Loucy (cell line): ENCODE results near the gene MINDY4.

ENCODE experiments used
- H2AFZ ChIP-seq: fragments of 200-600 bp; sonication (generic); 2 replicates; pipeline ENCODE4 v1.6.0; 2016; ENCODE audit warnings: antibody characterized with exemption, mild to moderate bottlenecking, low read length, moderate library complexity
- H3F3A ChIP-seq: fragments of 200-600 bp; 2 replicates; pipeline ENCODE4 v1.6.0; 2016; ENCODE audit warnings: antibody characterized with exemption, low read depth, mild to moderate bottlenecking
- H3K27me3 ChIP-seq: fragments of 200-600 bp; sonication (generic); 2 replicates; pipeline ENCODE4 v1.6.1; 2014; ENCODE audit warnings: low read length, mild to moderate bottlenecking; ENCODE audit not compliant: insufficient read depth, poor library complexity, severe bottlenecking
- H3K36me3 ChIP-seq: fragments of 200-600 bp; sonication (generic); 2 replicates; pipeline ENCODE4 v1.6.1; 2016; ENCODE audit warnings: low read length; ENCODE audit not compliant: insufficient read depth
- H3K4me1 ChIP-seq: fragments of 200-600 bp; sonication (generic); 2 replicates; pipeline ENCODE4 v1.5.1; 2014; ENCODE audit warnings: low read length, mild to moderate bottlenecking; ENCODE audit not compliant: insufficient read depth, poor library complexity, severe bottlenecking
- H3K4me2 ChIP-seq: fragments of 200-600 bp; sonication (generic); 2 replicates; pipeline ENCODE4 v1.6.0; 2014; ENCODE audit warnings: antibody characterized with exemption, low read length, low read depth, mild to moderate bottlenecking; ENCODE audit not compliant: poor library complexity, severe bottlenecking
- H3K4me3 ChIP-seq: fragments of 200-600 bp; sonication (generic); 2 replicates; pipeline ENCODE4 v1.5.1; 2014; ENCODE audit warnings: low read length, mild to moderate bottlenecking, mixed read lengths; ENCODE audit not compliant: poor library complexity, severe bottlenecking
- H3K79me2 ChIP-seq: fragments of 200-600 bp; sonication (generic); 2 replicates; pipeline ENCODE4 v1.6.1; 2014; ENCODE audit warnings: low read length; ENCODE audit not compliant: insufficient read depth
- H3K9ac ChIP-seq: fragments of 200-600 bp; sonication (generic); 2 replicates; pipeline ENCODE4 v1.6.0; 2014; ENCODE audit warnings: mild to moderate bottlenecking, low read depth, low read length, moderate library complexity; ENCODE audit not compliant: poor library complexity, severe bottlenecking
- H3K9me2 ChIP-seq: fragments of 200-600 bp; sonication (generic); replicated peaks from 2 replicates; pipeline ENCODE4 v1.6.1; 2016; ENCODE audit warnings: low read depth, low read length, mixed read lengths
- H3K9me3 ChIP-seq: fragments of 200-600 bp; sonication (generic); 2 replicates; pipeline ENCODE4 v1.6.1; 2014; ENCODE audit warnings: mild to moderate bottlenecking, antibody characterized with exemption, low read length, low read depth; ENCODE audit not compliant: insufficient read depth
- H4K20me1 ChIP-seq: fragments of 200-600 bp; sonication (generic); 2 replicates; pipeline ENCODE4 v1.6.0; 2014; ENCODE audit warnings: antibody characterized with exemption, low read length, mild to moderate bottlenecking; ENCODE audit not compliant: insufficient read depth, poor library complexity, severe bottlenecking
- CTCF ChIP-seq: fragments of 200-600 bp; sonication (generic); conservative IDR thresholded peaks from 2 replicates; pipeline ENCODE4 v1.5.1; 2014; ENCODE audit warnings: mild to moderate bottlenecking, antibody characterized with exemption, low read length
- EZH2phosphoT487 ChIP-seq: fragments of 200-600 bp; IDR thresholded peaks from 2 replicates; pipeline ENCODE4 v1.6.1; 2018; ENCODE audit warnings: antibody characterized with exemption, mild to moderate bottlenecking, moderate library complexity, borderline replicate concordance

Gene MINDY4

GRCh38 chr7:30728591-30729100, 42.6 kb upstream of the MINDY4 start:
- Histone ChIP-seq H3F3A (no peaks in the 10 kb centered on the region), H3K9me2 (no peaks in the 10 kb centered on the region), H3K4me2 (no peak overlapping the region), H3K9ac (peak overlapping the region; percentile 64), H4K20me1 (no peaks in the 10 kb centered on the region), H3K79me2 (no peaks in the 10 kb centered on the region), H3K36me3 (no peaks in the 10 kb centered on the region), H3K9me3 (no peaks in the 10 kb centered on the region), H3K4me3 (no peak overlapping the region), H3K4me1 (peaks cover 31% of the 10 kb centered on the region), H3K27me3 (no peaks in the 10 kb centered on the region), H2AFZ (peak overlapping the region; percentile 47; the same call in 1 of the 2 replicates)
- TF ChIP-seq EZH2phosphoT487 (no peak), CTCF (no peak)

GRCh38 chr7:30729642-30730041, 41.6 kb upstream of the MINDY4 start:
- H2AFZ ChIP-seq, result no peak overlapping the region
- H3F3A ChIP-seq, result no peaks in the 10 kb centered on the region
- peaks cover 31% of the 10 kb centered on the region for H3K4me1 ChIP-seq
- no peaks in the 10 kb centered on the region for H3K27me3 ChIP-seq
- H3K4me2 ChIP-seq, result no peak overlapping the region
- no peak for TF ChIP-seq CTCF
- no peak for TF ChIP-seq EZH2phosphoT487
- no peak overlapping the region for H3K4me3 ChIP-seq
- H3K9me2 ChIP-seq, result no peaks in the 10 kb centered on the region
- H3K9ac ChIP-seq, result no peak overlapping the region
- no peaks in the 10 kb centered on the region for H3K36me3 ChIP-seq
- H4K20me1 ChIP-seq, result no peaks in the 10 kb centered on the region
- H3K79me2 ChIP-seq, result no peaks in the 10 kb centered on the region
- H3K9me3 ChIP-seq, result no peaks in the 10 kb centered on the region

GRCh38 chr7:30730097-30730496, 41.1 kb upstream of the MINDY4 start:
- Histone ChIP-seq H3K9me2 (no peaks in the 10 kb centered on the region), H4K20me1 (no peaks in the 10 kb centered on the region), H3K36me3 (no peaks in the 10 kb centered on the region), H3K4me2 (no peak overlapping the region), H3F3A (no peaks in the 10 kb centered on the region), H3K4me3 (no peak overlapping the region), H3K9ac (no peak overlapping the region), H3K4me1 (peaks cover 31% of the 10 kb centered on the region), H3K9me3 (no peaks in the 10 kb centered on the region), H3K79me2 (no peaks in the 10 kb centered on the region), H2AFZ (no peak overlapping the region), H3K27me3 (no peaks in the 10 kb centered on the region)
- TF ChIP-seq CTCF, result no peak
- no peak for TF ChIP-seq EZH2phosphoT487
